OCI-LY7 (cell line): Measurements from ENCODE around the gene ASPDH. TPM values are rescaled to one million over a fixed set of nuclear protein-coding genes. Genes with fewer than 3 reads are reported as not detected.

Source experiments
- BruUV-seq: library from RNA; stranded (reverse); fragments of 400-500 nt; replicated peaks from 2 replicates; lab custom pipeline; 2021; lab: Mats Ljungman, UMichigan
- CTCF ChIA-PET: fragments of 300-600 bp; sonication (Branson Sonifier 250); formaldehyde crosslinking; loops from one replicate; lab custom pipeline; 2022; ENCODE audit warnings: antibody characterized with exemption; ENCODE audit not compliant: unreplicated experiment; lab: Charles Lee
- POLR2A ChIA-PET: fragments of 300-600 bp; sonication (Branson Sonifier 250); formaldehyde crosslinking; loops from one replicate; lab custom pipeline; 2022; ENCODE audit warnings: antibody characterized with exemption; lab: Charles Lee
- DNase-seq: peaks from one replicate; pipeline ENCODE4 v3.0.0-alpha.2; 2015; ENCODE audit warnings: low spot score
- H2AFZ ChIP-seq: fragments of 200-600 bp; sonication (generic), shearing (Covaris generic); 2 replicates; pipeline ENCODE4 v1.6.1; 2014; ENCODE audit warnings: mild to moderate bottlenecking, antibody characterized with exemption, low read length, moderate library complexity
- H3K27ac ChIP-seq: fragments of 200-600 bp; sonication (generic); 2 replicates; pipeline ENCODE4 v1.5.1; 2014; ENCODE audit warnings: mixed run types, low read depth, mild to moderate bottlenecking, moderate library complexity, low read length, inconsistent platforms; ENCODE audit not compliant: poor library complexity, severe bottlenecking
- H3K36me3 ChIP-seq: fragments of 200-600 bp; sonication (generic); 2 replicates; pipeline ENCODE4 v1.6.1; 2014; ENCODE audit warnings: mild to moderate bottlenecking, antibody characterized with exemption, low read length, moderate library complexity, mixed read lengths; ENCODE audit not compliant: insufficient read depth
- H3K4me1 ChIP-seq: fragments of 200-600 bp; sonication (generic); 2 replicates; pipeline ENCODE4 v1.5.1; 2014; ENCODE audit warnings: mild to moderate bottlenecking, low read length; ENCODE audit not compliant: insufficient read depth, poor library complexity, severe bottlenecking
- H3K4me2 ChIP-seq: fragments of 200-600 bp; sonication (generic); 2 replicates; pipeline ENCODE4 v1.6.1; 2014; ENCODE audit warnings: mild to moderate bottlenecking, low read length
- H3K4me3 ChIP-seq: fragments of 200-600 bp; sonication (generic); 2 replicates; pipeline ENCODE4 v1.5.1; 2014; ENCODE audit warnings: mild to moderate bottlenecking, low read depth, low read length; ENCODE audit not compliant: poor library complexity, severe bottlenecking
- H3K79me2 ChIP-seq: fragments of 200-600 bp; sonication (generic); 2 replicates; pipeline ENCODE4 v1.6.1; 2016; ENCODE audit warnings: low read depth, mild to moderate bottlenecking, low read length, moderate library complexity, mixed read lengths; ENCODE audit not compliant: insufficient read depth
- H3K9me2 ChIP-seq: fragments of 200-600 bp; sonication (generic); 2 replicates; pipeline ENCODE4 v1.6.1; 2016; ENCODE audit warnings: mild to moderate bottlenecking, low read length, mixed read lengths; ENCODE audit not compliant: insufficient read depth
- H3K9me3 ChIP-seq: fragments of 200-600 bp; sonication (generic); 2 replicates; pipeline ENCODE4 v1.6.1; 2014; ENCODE audit warnings: mild to moderate bottlenecking, mixed run types, low read length, mixed read lengths
- H4K20me1 ChIP-seq: fragments of 200-600 bp; sonication (generic); 2 replicates; pipeline ENCODE4 v1.6.1; 2014; ENCODE audit warnings: mild to moderate bottlenecking, antibody characterized with exemption, low read length, moderate library complexity, mixed read lengths; ENCODE audit not compliant: insufficient read depth
- EZH2phosphoT487 ChIP-seq: fragments of 200-600 bp; sonication (generic); IDR thresholded peaks from 2 replicates; pipeline ENCODE4 v1.6.1; 2018; ENCODE audit warnings: low read depth, borderline replicate concordance, mild to moderate bottlenecking, mixed run types, antibody characterized with exemption, low read length, moderate library complexity, mixed read lengths
- intact Hi-C: fragments of 100-400 bp; cut with micrococcal nuclease; formaldehyde crosslinking; loops from one replicate; pipeline ENCODE4 v1.10.0; 2022; ENCODE audit not compliant: unreplicated experiment
- total RNA-seq, 2 experiments: library from RNA; depleted of rRNA in 1 of 2; stranded (reverse); fragments of >200 nt in 1 of 2; shearing (Covaris generic) in 1 of 2; gene quantifications; 2 replicates each; pipeline ENCODE4 v1.2.3, GENCODE V29; 2014 to 2022
- TF ChIP-seq, protein P1 (sequence below): fragments of 200-600 bp; sonication (generic); conservative IDR thresholded peaks from 2 replicates; pipeline ENCODE4 v1.5.1; 2014; ENCODE audit warnings: mild to moderate bottlenecking, antibody characterized with exemption, low read length, moderate library complexity, mixed read lengths

The ASPDH gene
- total RNA-seq, 2 experiments from 2014 or later = not detected

DNA sequence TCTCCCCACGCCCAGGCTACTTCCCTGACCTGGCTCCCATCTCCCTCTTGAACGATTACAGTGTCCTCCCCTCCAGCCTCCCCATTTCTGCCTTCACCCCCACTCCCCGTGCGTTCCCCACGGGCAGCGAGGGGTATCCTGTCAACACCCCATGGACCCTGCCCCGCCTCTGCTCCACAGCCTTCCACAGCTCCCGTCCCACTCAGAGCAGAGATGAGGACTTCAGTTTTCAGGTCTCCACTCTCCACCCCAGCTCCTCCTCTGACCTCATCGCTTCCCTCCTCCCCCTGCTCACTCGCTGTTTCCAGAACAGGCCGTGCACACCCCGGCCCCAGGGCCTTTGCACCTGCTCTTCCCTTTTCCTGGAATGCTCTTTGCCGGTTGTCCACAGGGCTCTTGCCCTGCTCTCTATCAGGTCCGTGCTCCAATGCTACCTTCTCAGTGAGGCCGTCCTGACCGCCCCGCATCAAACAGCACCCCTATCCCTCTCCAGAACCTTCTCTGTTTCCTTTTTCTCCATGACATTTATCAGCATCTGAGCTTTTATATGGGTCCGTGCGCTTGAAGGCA, 39.5 kb upstream of the ASPDH start:
- no peaks in the 10 kb centered on the region for H4K20me1 ChIP-seq
- H3K4me1 ChIP-seq = no peaks in the 10 kb centered on the region
- CTCF ChIA-PET = no interaction called here
- intact Hi-C loops = no loop called here
- DNase-seq = no peak
- no peak for TF ChIP-seq EZH2phosphoT487
- TF ChIP-seq, protein P1, sequence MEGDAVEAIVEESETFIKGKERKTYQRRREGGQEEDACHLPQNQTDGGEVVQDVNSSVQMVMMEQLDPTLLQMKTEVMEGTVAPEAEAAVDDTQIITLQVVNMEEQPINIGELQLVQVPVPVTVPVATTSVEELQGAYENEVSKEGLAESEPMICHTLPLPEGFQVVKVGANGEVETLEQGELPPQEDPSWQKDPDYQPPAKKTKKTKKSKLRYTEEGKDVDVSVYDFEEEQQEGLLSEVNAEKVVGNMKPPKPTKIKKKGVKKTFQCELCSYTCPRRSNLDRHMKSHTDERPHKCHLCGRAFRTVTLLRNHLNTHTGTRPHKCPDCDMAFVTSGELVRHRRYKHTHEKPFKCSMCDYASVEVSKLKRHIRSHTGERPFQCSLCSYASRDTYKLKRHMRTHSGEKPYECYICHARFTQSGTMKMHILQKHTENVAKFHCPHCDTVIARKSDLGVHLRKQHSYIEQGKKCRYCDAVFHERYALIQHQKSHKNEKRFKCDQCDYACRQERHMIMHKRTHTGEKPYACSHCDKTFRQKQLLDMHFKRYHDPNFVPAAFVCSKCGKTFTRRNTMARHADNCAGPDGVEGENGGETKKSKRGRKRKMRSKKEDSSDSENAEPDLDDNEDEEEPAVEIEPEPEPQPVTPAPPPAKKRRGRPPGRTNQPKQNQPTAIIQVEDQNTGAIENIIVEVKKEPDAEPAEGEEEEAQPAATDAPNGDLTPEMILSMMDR = no peak
- H3K36me3 ChIP-seq = no peaks in the 10 kb centered on the region
- H3K9me2 ChIP-seq = no peaks in the 10 kb centered on the region
- POLR2A ChIA-PET = no interaction called here
- no TSS peak for BruUV-seq
- no peak overlapping the region for H2AFZ ChIP-seq
- no peaks in the 10 kb centered on the region for H3K79me2 ChIP-seq
- H3K4me3 ChIP-seq = no peak overlapping the region
- no peak overlapping the region for H3K4me2 ChIP-seq
- no peak overlapping the region for H3K27ac ChIP-seq
- H3K9me3 ChIP-seq = no peaks in the 10 kb centered on the region

DNA sequence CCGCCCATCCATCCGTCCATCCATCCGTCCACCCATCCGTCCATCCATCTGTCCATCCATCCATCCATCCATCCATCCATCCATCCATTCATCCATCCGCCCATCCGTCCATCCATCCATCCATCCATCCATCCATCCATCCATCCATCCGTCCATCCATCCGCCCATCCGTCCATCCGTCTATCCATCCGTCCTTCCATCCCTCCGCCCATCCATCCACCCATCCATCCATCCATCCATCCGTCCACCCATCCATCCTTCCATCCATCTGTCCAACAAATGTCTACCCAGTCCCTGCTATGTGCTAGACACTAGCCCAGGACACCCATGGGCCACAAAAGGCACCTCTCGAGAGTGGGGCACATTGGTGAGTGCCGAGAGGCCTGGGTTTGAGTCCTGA, 38.8 kb upstream of the ASPDH start:
- Histone ChIP-seq H2AFZ (no peak overlapping the region), H3K36me3 (no peaks in the 10 kb centered on the region), H3K4me2 (no peak overlapping the region), H3K9me3 (no peaks in the 10 kb centered on the region), H3K27ac (no peak overlapping the region), H3K79me2 (no peaks in the 10 kb centered on the region), H4K20me1 (no peaks in the 10 kb centered on the region), H3K4me3 (no peak overlapping the region), H3K9me2 (no peaks in the 10 kb centered on the region), H3K4me1 (no peaks in the 10 kb centered on the region)
- ChIA-PET POLR2A (no interaction called here), CTCF (no interaction called here)
- TF ChIP-seq, protein P1 = no peak
- TF ChIP-seq EZH2phosphoT487 = no peak
- BruUV-seq = no TSS peak
- no peak for DNase-seq
- intact Hi-C loops = no loop called here

DNA sequence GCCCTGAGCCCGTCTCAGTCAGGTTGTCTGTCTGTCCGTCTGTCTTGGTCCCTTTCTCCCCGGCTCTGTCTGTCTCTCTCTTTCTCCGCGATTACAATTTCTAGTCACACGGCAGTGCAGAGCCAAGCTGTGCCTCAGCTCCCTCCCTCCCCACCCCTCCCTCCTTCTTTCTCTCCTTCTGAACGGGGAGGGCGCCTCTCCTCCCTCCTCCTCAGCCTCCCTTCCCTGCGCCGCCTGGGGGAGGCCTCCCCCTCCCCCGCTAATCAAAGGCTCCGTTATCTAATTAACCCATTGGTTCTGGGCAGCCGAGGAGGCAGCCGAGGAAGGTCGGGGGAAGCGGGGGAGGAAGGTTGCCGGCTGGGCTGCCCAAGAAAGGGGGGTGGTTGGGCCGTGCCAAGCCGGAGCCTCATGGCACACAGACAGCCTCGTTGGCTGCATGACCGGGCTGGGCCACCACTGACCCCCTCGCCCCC, 38.0 kb upstream of the ASPDH start:
- Histone ChIP-seq H4K20me1 (no peaks in the 10 kb centered on the region), H3K4me2 (no peak overlapping the region), H3K27ac (no peak overlapping the region), H2AFZ (no peak overlapping the region), H3K4me1 (no peaks in the 10 kb centered on the region), H3K79me2 (no peaks in the 10 kb centered on the region), H3K4me3 (no peak overlapping the region), H3K9me3 (no peaks in the 10 kb centered on the region), H3K36me3 (no peaks in the 10 kb centered on the region), H3K9me2 (no peaks in the 10 kb centered on the region)
- CTCF ChIA-PET = no interaction called here
- DNase-seq = no peak
- TF ChIP-seq EZH2phosphoT487 = no peak
- TF ChIP-seq, protein P1 = no peak
- POLR2A ChIA-PET = no interaction called here
- no TSS peak for BruUV-seq
- intact Hi-C loops = no loop called here
